Hepatocyte (in vitro differentiated cells): ENCODE measurements around the gene MBD4. TPM values are rescaled to one million over a fixed set of nuclear protein-coding genes. Genes with fewer than 3 reads are reported as not detected.
"Not testable (repeated sequence)": the region's sequence is repeated elsewhere in the genome, so short reads cannot be mapped to it uniquely, and the experiment has no call there.

ENCODE experiments used
- DNase-seq: peaks from one replicate; pipeline ENCODE4 v3.0.0-alpha.2; 2016; ENCODE audit warnings: low spot score
- H2AFZ ChIP-seq: fragments of 200-600 bp; sonication (generic); 2 replicates; pipeline ENCODE4 v1.6.0; 2016; ENCODE audit warnings: antibody characterized with exemption, mild to moderate bottlenecking
- H3K27ac ChIP-seq: fragments of 200-600 bp; sonication (generic); 2 replicates; pipeline ENCODE4 v1.5.1; 2016; ENCODE audit warnings: mild to moderate bottlenecking
- H3K27me3 ChIP-seq: fragments of 200-600 bp; sonication (generic); 2 replicates; pipeline ENCODE4 v1.6.1; 2016
- H3K36me3 ChIP-seq: fragments of 200-600 bp; sonication (generic); replicated peaks from 2 replicates; pipeline ENCODE4 v1.5.1; 2016; ENCODE audit warnings: low read depth; ENCODE audit not compliant: insufficient read depth
- H3K4me1 ChIP-seq: fragments of 200-600 bp; sonication (generic); 2 replicates; pipeline ENCODE4 v1.5.1; 2016; ENCODE audit warnings: mild to moderate bottlenecking, moderate library complexity; ENCODE audit not compliant: insufficient read depth
- H3K4me2 ChIP-seq: fragments of 200-600 bp; sonication (generic); 2 replicates; pipeline ENCODE4 v1.6.0; 2016
- H3K4me3 ChIP-seq: fragments of 200-600 bp; sonication (generic); 2 replicates; pipeline ENCODE4 v1.5.1; 2016; ENCODE audit warnings: mild to moderate bottlenecking
- H3K79me2 ChIP-seq: fragments of 200-600 bp; sonication (generic); 2 replicates; pipeline ENCODE4 v1.6.0; 2017; ENCODE audit warnings: mild to moderate bottlenecking
- H3K9me2 ChIP-seq: fragments of 200-600 bp; sonication (generic); replicated peaks from 2 replicates; pipeline ENCODE4 v1.6.0; 2017; ENCODE audit warnings: mild to moderate bottlenecking; ENCODE audit not compliant: insufficient read depth
- H3K9me3 ChIP-seq: fragments of 200-600 bp; sonication (generic); 2 replicates; pipeline ENCODE4 v1.5.1; 2016; ENCODE audit warnings: low read depth, mild to moderate bottlenecking
- H4K20me1 ChIP-seq: fragments of 200-600 bp; sonication (generic); 2 replicates; pipeline ENCODE4 v1.6.0; 2016; ENCODE audit warnings: mild to moderate bottlenecking; ENCODE audit not compliant: insufficient read depth, poor library complexity, severe bottlenecking
- EZH2 ChIP-seq: fragments of 200-600 bp; sonication (generic); IDR thresholded peaks from 2 replicates; pipeline ENCODE4 v1.6.1; 2016; ENCODE audit warnings: antibody characterized with exemption, mild to moderate bottlenecking, borderline replicate concordance
- EZH2phosphoT487 ChIP-seq: fragments of 200-600 bp; sonication (generic); IDR thresholded peaks from one replicate; pipeline ENCODE4 v1.6.1; 2018; ENCODE audit warnings: antibody characterized with exemption, mild to moderate bottlenecking, low read depth, moderate library complexity; ENCODE audit not compliant: unreplicated experiment, severe bottlenecking
- WGBS: methylation state at CpG from one replicate; pipeline ENCODE4 v1.1.6; 2016; ENCODE audit warnings: low lambda C conversion rate; ENCODE audit errors: missing lambda C conversion rate; 5-methylcytosine and 5-hydroxymethylcytosine counted together
- polyA plus RNA-seq: library from polyadenylated mRNA; unstranded; fragments of >200 nt; fragmentation: Nextera tagmentation; extraction: Ambion mirVana; gene quantifications from 2 replicates; pipeline ENCODE4 v1.2.1, GENCODE V29; 2016
- total RNA-seq: library from RNA; depleted of rRNA; stranded (reverse); fragments of >200 nt; gene quantifications from 2 replicates; pipeline ENCODE4 v1.2.3, GENCODE V29; 2014
- TF ChIP-seq, protein P1 (sequence below): fragments of 200-600 bp; sonication (generic); IDR thresholded peaks from 2 replicates; pipeline ENCODE4 v1.5.1; 2016; ENCODE audit warnings: antibody characterized with exemption, mild to moderate bottlenecking; ENCODE audit not compliant: poor library complexity

MBD4 gene
- total RNA-seq (25.0 and 27.5 TPM in 2 replicates), polyA plus RNA-seq (20.8 and 22.2 TPM in 2 replicates)

DNA sequence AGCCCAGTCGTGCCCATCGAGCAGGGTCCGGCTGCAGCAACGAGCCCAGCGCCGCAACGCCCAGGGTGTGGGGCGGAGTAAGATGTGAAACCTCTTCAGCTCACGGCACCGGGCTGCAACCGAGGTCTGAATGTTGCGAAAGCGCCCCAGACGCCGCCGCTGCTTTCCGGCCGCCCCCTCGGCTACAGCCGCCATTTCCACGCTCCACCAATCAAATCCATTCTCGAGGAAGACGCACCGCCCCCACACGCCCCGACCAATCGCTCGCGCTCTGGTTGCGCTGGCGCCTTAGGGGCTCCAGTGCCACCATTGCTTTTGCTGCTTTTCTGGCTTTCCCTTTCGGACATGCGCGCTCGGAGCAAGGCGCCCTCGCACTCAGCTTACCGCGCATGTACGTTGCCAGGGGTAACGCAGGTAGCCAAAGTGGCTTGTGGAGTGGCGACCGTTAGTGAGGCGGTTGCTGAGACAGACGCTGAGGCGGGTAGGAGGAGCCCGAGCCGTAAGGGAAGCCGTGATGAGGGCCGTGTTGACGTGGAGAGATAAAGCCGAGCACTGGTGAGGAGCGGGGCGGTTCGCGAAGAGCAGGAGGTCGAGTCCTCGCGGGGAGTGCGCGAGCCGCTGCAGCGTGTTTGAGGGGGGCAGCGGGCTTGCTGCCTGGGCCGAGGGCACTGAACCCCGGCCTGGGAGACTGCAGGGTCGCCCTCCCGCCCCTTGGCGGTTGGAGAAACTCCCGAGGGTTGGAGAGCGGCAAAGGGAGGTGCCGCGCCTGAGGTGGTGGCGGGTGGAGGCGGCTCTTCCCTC, at the start of gene MBD4, which contains the start of gene IFT122:
MBD4 (minus strand) TSS at position 132 of the 801 bp plus-strand sequence; CDS start at position 17, 115 bp downstream.
IFT122 (plus strand) TSS at position 408 of the 801 bp plus-strand sequence; CDS start at position 515, 107 bp downstream.
- whole genome bisulfite sequencing, result 2% methylated on average over 68 of the region's 75 CpGs
- Histone ChIP-seq H3K36me3 (no peaks in the 10 kb centered on the region), H3K9me3 (no peaks in the 10 kb centered on the region), H3K9me2 (no peaks in the 10 kb centered on the region), H3K27ac (peak within 1 kb of the TSS; percentile 79), H3K27me3 (no peaks in the 10 kb centered on the region), H3K79me2 (peaks cover 74% of the 10 kb centered on the region), H4K20me1 (no peaks in the 10 kb centered on the region), H3K4me3 (peak within 1 kb of the TSS; percentile 44), H3K4me2 (peak within 1 kb of the TSS; percentile 82), H3K4me1 (peaks cover 13% of the 10 kb centered on the region), H2AFZ (peak within 1 kb of the TSS; percentile 51)
- DNase-seq, result peak; percentile 99
- TF ChIP-seq EZH2, result no peak
- TF ChIP-seq EZH2phosphoT487, result no peak
- TF ChIP-seq, protein P1, sequence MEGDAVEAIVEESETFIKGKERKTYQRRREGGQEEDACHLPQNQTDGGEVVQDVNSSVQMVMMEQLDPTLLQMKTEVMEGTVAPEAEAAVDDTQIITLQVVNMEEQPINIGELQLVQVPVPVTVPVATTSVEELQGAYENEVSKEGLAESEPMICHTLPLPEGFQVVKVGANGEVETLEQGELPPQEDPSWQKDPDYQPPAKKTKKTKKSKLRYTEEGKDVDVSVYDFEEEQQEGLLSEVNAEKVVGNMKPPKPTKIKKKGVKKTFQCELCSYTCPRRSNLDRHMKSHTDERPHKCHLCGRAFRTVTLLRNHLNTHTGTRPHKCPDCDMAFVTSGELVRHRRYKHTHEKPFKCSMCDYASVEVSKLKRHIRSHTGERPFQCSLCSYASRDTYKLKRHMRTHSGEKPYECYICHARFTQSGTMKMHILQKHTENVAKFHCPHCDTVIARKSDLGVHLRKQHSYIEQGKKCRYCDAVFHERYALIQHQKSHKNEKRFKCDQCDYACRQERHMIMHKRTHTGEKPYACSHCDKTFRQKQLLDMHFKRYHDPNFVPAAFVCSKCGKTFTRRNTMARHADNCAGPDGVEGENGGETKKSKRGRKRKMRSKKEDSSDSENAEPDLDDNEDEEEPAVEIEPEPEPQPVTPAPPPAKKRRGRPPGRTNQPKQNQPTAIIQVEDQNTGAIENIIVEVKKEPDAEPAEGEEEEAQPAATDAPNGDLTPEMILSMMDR, result no peak

DNA sequence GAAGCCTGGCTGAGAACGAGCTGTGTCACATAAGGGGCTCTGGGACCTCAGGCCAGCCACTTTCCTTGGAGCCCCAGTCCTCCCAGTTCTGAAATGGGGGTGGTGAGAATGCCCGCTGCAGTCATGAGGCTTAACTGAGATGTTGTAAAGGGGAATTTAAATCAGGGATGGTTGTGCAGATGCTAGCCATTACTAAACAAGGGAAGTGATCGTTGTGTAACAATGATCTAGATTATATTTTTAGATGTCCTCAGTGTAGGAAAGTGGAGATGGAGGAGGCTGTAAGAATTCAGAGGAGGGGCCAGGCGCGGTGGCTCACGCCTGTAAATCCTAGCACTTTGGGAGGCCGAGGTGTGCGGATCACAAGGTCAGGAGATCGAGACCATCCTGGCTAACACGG, 49.5 kb upstream of the MBD4 start:
- not testable (repeated sequence) for H3K9me3 ChIP-seq, H3K4me3 ChIP-seq, H3K79me2 ChIP-seq, DNase-seq, H3K9me2 ChIP-seq, H3K4me2 ChIP-seq, H3K27me3 ChIP-seq, H2AFZ ChIP-seq, H3K4me1 ChIP-seq, H3K36me3 ChIP-seq, H3K27ac ChIP-seq, H4K20me1 ChIP-seq
- WGBS, result 93% methylated on average over 10 of the region's 10 CpGs

DNA sequence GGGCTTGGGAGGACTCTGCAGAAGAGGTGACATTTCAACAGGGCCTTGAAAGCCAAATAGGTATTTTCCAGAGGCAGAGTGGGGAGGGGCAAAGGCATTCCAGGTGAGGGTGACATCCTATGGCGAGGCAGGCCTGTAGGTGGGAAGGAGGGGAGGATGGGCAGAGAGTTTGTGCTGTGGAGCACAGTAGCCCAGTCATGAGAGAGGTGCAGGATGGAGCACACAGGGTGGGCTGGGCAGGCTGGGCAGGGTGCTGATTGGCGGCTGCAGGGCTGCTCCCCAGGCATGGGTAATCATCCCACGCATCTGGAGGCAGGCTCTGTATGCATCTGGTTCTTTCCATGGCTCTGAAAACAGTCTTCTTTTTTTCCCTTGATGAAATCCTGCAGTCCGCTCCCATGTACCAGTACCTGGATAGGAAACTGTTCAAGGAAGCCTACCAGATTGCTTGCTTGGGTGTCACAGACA, 48.2 kb upstream of the MBD4 start:
- not testable (repeated sequence) for H3K36me3 ChIP-seq, H3K4me1 ChIP-seq, H3K27ac ChIP-seq, H3K27me3 ChIP-seq, H3K79me2 ChIP-seq, H3K9me2 ChIP-seq, H2AFZ ChIP-seq, DNase-seq, H4K20me1 ChIP-seq, H3K9me3 ChIP-seq, H3K4me2 ChIP-seq, H3K4me3 ChIP-seq
- WGBS, result 88% methylated on average over 4 of the region's 4 CpGs

DNA sequence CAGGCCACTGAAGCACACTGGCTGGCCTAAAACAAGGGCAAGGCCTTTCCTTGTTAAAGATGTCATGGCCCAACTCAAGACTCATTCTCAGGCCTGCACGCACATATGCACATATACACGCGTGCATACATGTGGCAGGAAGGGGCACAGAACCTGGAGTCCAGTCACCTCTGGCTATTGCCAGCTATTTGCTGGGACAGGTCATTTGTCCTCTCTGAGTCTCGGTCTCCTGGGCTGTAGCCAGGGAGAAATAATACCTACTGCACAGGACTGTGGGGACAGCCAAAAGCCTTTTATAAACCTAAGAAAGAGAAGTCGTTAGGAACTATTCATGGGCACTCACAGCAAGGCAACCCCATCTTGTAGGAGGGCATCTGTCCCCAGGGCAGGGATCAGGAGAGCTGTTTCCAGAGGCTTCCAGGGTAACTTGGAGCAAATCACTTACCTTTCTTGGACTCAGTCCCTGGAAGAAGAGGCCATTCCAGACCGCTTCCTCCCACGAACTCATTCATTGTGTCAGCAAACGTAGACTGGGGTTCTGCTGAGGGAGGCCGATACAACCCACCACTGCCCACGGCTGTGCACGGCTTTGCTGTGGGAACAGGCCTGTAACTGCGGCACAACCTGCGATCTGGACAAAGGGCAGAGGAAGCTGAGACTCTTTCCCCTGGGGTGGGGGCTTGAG, 47.6 kb upstream of the MBD4 start:
- Histone ChIP-seq H3K4me1 (no peaks in the 10 kb centered on the region), H3K4me3 (no peak overlapping the region), H3K79me2 (no peaks in the 10 kb centered on the region), H3K27me3 (no peaks in the 10 kb centered on the region), H3K27ac (peak overlapping the region; percentile 71), H3K9me2 (no peaks in the 10 kb centered on the region), H3K9me3 (no peaks in the 10 kb centered on the region), H3K4me2 (no peak overlapping the region), H4K20me1 (no peaks in the 10 kb centered on the region), H2AFZ (no peak overlapping the region), H3K36me3 (no peaks in the 10 kb centered on the region)
- TF ChIP-seq EZH2phosphoT487, result no peak
- no peak for TF ChIP-seq EZH2
- TF ChIP-seq, protein P1, result no peak
- 88% methylated on average over 13 of the region's 13 CpGs for WGBS
- DNase-seq, result no peak
